Fibroblast of peridontal ligament (primary cell): ENCODE data around the gene GFRA1.

Experiments
- DNase-seq: peaks from one replicate; pipeline ENCODE4 v3.0.0-alpha.2; 2010; ENCODE audit errors: extremely low read depth

Gene GFRA1

GRCh38 chr10:116126239-116126638 lies 146.8 kb downstream of the GFRA1 start:
- DNase-seq, result no peak

GRCh38 chr10:116125180-116125579 lies 147.8 kb downstream of the GFRA1 start:
- no peak for DNase-seq

GRCh38 chr10:116124777-116125176 lies 148.2 kb downstream of the GFRA1 start:
- no peak for DNase-seq

GRCh38 chr10:116122664-116123063 lies 150.3 kb downstream of the GFRA1 start:
- no peak for DNase-seq

GRCh38 chr10:116121640-116122525 lies 151.1 kb downstream of the GFRA1 start:
- no peak for DNase-seq

GRCh38 chr10:116120688-116121455 lies 152.1 kb downstream of the GFRA1 start:
- no peak for DNase-seq

GRCh38 chr10:116118847-116119246 lies 154.2 kb downstream of the GFRA1 start:
- DNase-seq, result no peak

GRCh38 chr10:116115797-116116196 lies 157.2 kb downstream of the GFRA1 start:
- DNase-seq, result no peak

- no peak for DNase-seq
Observed at GRCh38 chr10:116115036-116115641, 157.9 kb downstream of the GFRA1 start.

GRCh38 chr10:116113721-116114501 lies 159.1 kb downstream of the GFRA1 start:
- DNase-seq, result no peak

GRCh38 chr10:116112232-116113231 lies 160.5 kb downstream of the GFRA1 start:
- DNase-seq, result no peak

- DNase-seq, result no peak
Observed at GRCh38 chr10:116111483-116112095, 161.4 kb downstream of the GFRA1 start.

- DNase-seq, result no peak
Observed at GRCh38 chr10:116110736-116111135, 162.3 kb downstream of the GFRA1 start.

- DNase-seq, result no peak
Observed at GRCh38 chr10:116109881-116110280, 163.1 kb downstream of the GFRA1 start.

GRCh38 chr10:116109481-116109880 lies 163.5 kb downstream of the GFRA1 start:
- no peak for DNase-seq

- DNase-seq, result no peak
Observed at GRCh38 chr10:116108095-116108494, 164.9 kb downstream of the GFRA1 start.

GRCh38 chr10:116106611-116107010 lies 166.4 kb downstream of the GFRA1 start:
- no peak for DNase-seq

- DNase-seq, result no peak
Observed at GRCh38 chr10:116105264-116105663, 167.7 kb downstream of the GFRA1 start.

GRCh38 chr10:116104210-116104932 lies 168.6 kb downstream of the GFRA1 start:
- no peak for DNase-seq
